GM23248 (cell line): ENCODE data around the gene GARRE1. TPM values are rescaled to one million over a fixed set of nuclear protein-coding genes. Genes with fewer than 3 reads are reported as not detected.

Source experiments
- DNase-seq: peaks from one replicate; pipeline ENCODE4 v3.0.0-alpha.2; 2015
- H2AFZ ChIP-seq: fragments of 200-600 bp; sonication (generic); 2 replicates; pipeline ENCODE4 v1.6.1; 2016; ENCODE audit warnings: antibody characterized with exemption
- H3F3A ChIP-seq: fragments of 200-600 bp; sonication (generic); 2 replicates; pipeline ENCODE4 v1.6.1; 2016; ENCODE audit warnings: mild to moderate bottlenecking, antibody characterized with exemption, mixed run types; ENCODE audit not compliant: insufficient read depth
- H3K27ac ChIP-seq: fragments of 200-600 bp; sonication (generic); 2 replicates; pipeline ENCODE4 v1.5.1; 2016; ENCODE audit warnings: mild to moderate bottlenecking
- H3K27me3 ChIP-seq: fragments of 200-600 bp; sonication (generic); replicated peaks from 2 replicates; pipeline ENCODE4 v1.6.1; 2016; ENCODE audit warnings: mild to moderate bottlenecking; ENCODE audit not compliant: insufficient read depth
- H3K36me3 ChIP-seq: fragments of 200-600 bp; sonication (generic); 2 replicates; pipeline ENCODE4 v1.6.1; 2016; ENCODE audit warnings: low read depth, mild to moderate bottlenecking
- H3K4me1 ChIP-seq: fragments of 200-600 bp; sonication (generic); 2 replicates; pipeline ENCODE4 v1.6.1; 2016; ENCODE audit warnings: mild to moderate bottlenecking; ENCODE audit not compliant: insufficient read depth
- H3K4me2 ChIP-seq: fragments of 200-600 bp; sonication (generic); one replicate; pipeline ENCODE4 v1.6.1; 2016; ENCODE audit warnings: mild to moderate bottlenecking; ENCODE audit not compliant: unreplicated experiment
- H3K4me3 ChIP-seq: fragments of 200-600 bp; sonication (generic); 2 replicates; pipeline ENCODE4 v1.5.1; 2016; ENCODE audit warnings: mild to moderate bottlenecking
- H3K79me2 ChIP-seq: fragments of 200-600 bp; sonication (generic); 2 replicates; pipeline ENCODE4 v1.6.1; 2016; ENCODE audit warnings: mild to moderate bottlenecking; ENCODE audit not compliant: insufficient read depth
- H3K9ac ChIP-seq: fragments of 200-600 bp; sonication (generic); 2 replicates; pipeline ENCODE4 v1.6.1; 2016; ENCODE audit warnings: mild to moderate bottlenecking
- H3K9me2 ChIP-seq: fragments of 200-600 bp; sonication (generic); 2 replicates; pipeline ENCODE4 v1.6.1; 2016; ENCODE audit warnings: mixed run types, mild to moderate bottlenecking, moderate library complexity; ENCODE audit not compliant: insufficient read depth
- H3K9me3 ChIP-seq: fragments of 200-600 bp; sonication (generic); one replicate; pipeline ENCODE4 v1.6.1; 2017; ENCODE audit warnings: low read depth
- H4K20me1 ChIP-seq: fragments of 200-600 bp; sonication (generic); 2 replicates; pipeline ENCODE4 v1.6.0; 2016; ENCODE audit not compliant: insufficient read depth
- EZH2 ChIP-seq: fragments of 200-600 bp; sonication (generic); IDR thresholded peaks from 2 replicates; pipeline ENCODE4 v1.6.1; 2018; ENCODE audit warnings: antibody characterized with exemption, mild to moderate bottlenecking; ENCODE audit not compliant: insufficient read depth, poor library complexity, severe bottlenecking
- EZH2phosphoT487 ChIP-seq: fragments of 200-600 bp; sonication (generic); IDR thresholded peaks from 2 replicates; pipeline ENCODE4 v1.6.1; 2018; ENCODE audit warnings: antibody characterized with exemption, moderate library complexity, mild to moderate bottlenecking, low read depth; ENCODE audit not compliant: insufficient read depth
- WGBS, 2 experiments: methylation state at CpG; one replicate each; pipeline ENCODE4 v1.1.6; 2015 to 2017; ENCODE audit warnings: low lambda C conversion rate in 2 of 2, low coverage in 1 of 2; ENCODE audit errors: missing lambda C conversion rate in 2 of 2; 5-methylcytosine and 5-hydroxymethylcytosine counted together
- in situ Hi-C: fragments of 300-500 bp; cut with MboI; formaldehyde crosslinking; loops from 2 replicates; pipeline ENCODE4 v1.15.0; 2020
- polyA plus RNA-seq: library from polyadenylated mRNA; unstranded; fragments of >200 nt; fragmentation: Nextera tagmentation; extraction: Ambion mirVana; gene quantifications from 2 replicates; pipeline ENCODE4 v1.2.1, GENCODE V29; 2016
- total RNA-seq: library from RNA; depleted of rRNA; stranded (reverse); fragments of >200 nt; shearing (Covaris generic); gene quantifications from 2 replicates; pipeline ENCODE4 v1.2.3, GENCODE V29; 2014

Gene GARRE1
- total and polyA plus RNA-seq, 2 experiments from 2014 or later = 12.1 to 19.0 TPM

- Histone ChIP-seq H3K9me2 (no peaks in the 10 kb centered on the region), H3K4me1 (no peaks in the 10 kb centered on the region), H3K27me3 (no peaks in the 10 kb centered on the region), H3K79me2 (peaks cover 71% of the 10 kb centered on the region), H3F3A (0 out of 2 replicates have a peak, but pooled peaks cover 5% of the 10 kb centered on the region), H3K27ac (no peak overlapping the region), H3K4me3 (no peak overlapping the region), H3K9ac (no peak overlapping the region), H4K20me1 (no peaks in the 10 kb centered on the region), H3K9me3 (no peaks in the 10 kb centered on the region), H3K4me2 (no peak overlapping the region), H3K36me3 (peaks cover 3% of the 10 kb centered on the region; the same call in 1 of the 2 replicates), H2AFZ (no peak overlapping the region)
- DNase-seq = no peak
- WGBS, 2 experiments = 68 to 76% methylated on average over 2 of the region's 2 CpGs
- TF ChIP-seq EZH2phosphoT487 (no peak), EZH2 (no peak)
- in situ Hi-C loops = no loop called here
Observed at GRCh38 chr19:34284505-34284904, 30.2 kb downstream of the GARRE1 start.

GRCh38 chr19:34287662-34288140, 33.3 kb downstream of the GARRE1 start:
- Histone ChIP-seq H3K4me2 (no peak overlapping the region), H3K27me3 (no peaks in the 10 kb centered on the region), H3K9ac (no peak overlapping the region), H3K36me3 (peaks cover 3% of the 10 kb centered on the region; the same call in 1 of the 2 replicates), H3K4me1 (no peaks in the 10 kb centered on the region), H3K9me2 (no peaks in the 10 kb centered on the region), H3K9me3 (no peaks in the 10 kb centered on the region), H2AFZ (no peak overlapping the region), H3K27ac (no peak overlapping the region), H3F3A (0 out of 2 replicates have a peak, but pooled peaks cover 5% of the 10 kb centered on the region), H4K20me1 (no peaks in the 10 kb centered on the region), H3K79me2 (peaks cover 47% of the 10 kb centered on the region), H3K4me3 (no peak overlapping the region)
- in situ Hi-C loops = no loop called here
- 92 to 97% methylated on average over 3 of the region's 3 CpGs for WGBS, 2 experiments
- TF ChIP-seq EZH2phosphoT487 = no peak
- DNase-seq = no peak

GRCh38 chr19:34288381-34288780, 34.0 kb downstream of the GARRE1 start:
- Histone ChIP-seq H3K9me3 (no peaks in the 10 kb centered on the region), H3K4me1 (no peaks in the 10 kb centered on the region), H3K27ac (no peak overlapping the region), H2AFZ (no peak overlapping the region), H3K4me3 (no peak overlapping the region), H3K9me2 (no peaks in the 10 kb centered on the region), H4K20me1 (no peaks in the 10 kb centered on the region), H3F3A (0 out of 2 replicates have a peak, but pooled peaks cover 8% of the 10 kb centered on the region), H3K79me2 (peaks cover 40% of the 10 kb centered on the region), H3K4me2 (no peak overlapping the region), H3K27me3 (no peaks in the 10 kb centered on the region), H3K36me3 (peaks cover 3% of the 10 kb centered on the region; the same call in 1 of the 2 replicates), H3K9ac (no peak overlapping the region)
- DNase-seq = no peak
- WGBS, 2 experiments = 94% methylated on average over 4 of the region's 4 CpGs
- TF ChIP-seq EZH2 = no peak
- no peak for TF ChIP-seq EZH2phosphoT487
- in situ Hi-C loops = no loop called here

GRCh38 chr19:34291235-34291634, 36.9 kb downstream of the GARRE1 start:
- WGBS, 2 experiments = 97 to 98% methylated on average over 2 of the region's 2 CpGs
- Histone ChIP-seq H3K27ac (no peak overlapping the region), H2AFZ (no peak overlapping the region), H3K36me3 (no peaks in the 10 kb centered on the region), H3K9ac (no peak overlapping the region), H3K79me2 (peaks cover 35% of the 10 kb centered on the region), H3K9me3 (no peaks in the 10 kb centered on the region), H3K4me2 (no peak overlapping the region), H3K4me3 (no peak overlapping the region), H3K27me3 (no peaks in the 10 kb centered on the region), H3K9me2 (no peaks in the 10 kb centered on the region), H4K20me1 (no peaks in the 10 kb centered on the region), H3K4me1 (no peaks in the 10 kb centered on the region), H3F3A (0 out of 2 replicates have a peak, but pooled peaks cover 6% of the 10 kb centered on the region)
- no peak for DNase-seq
- in situ Hi-C loops = no loop called here
- TF ChIP-seq EZH2 (no peak), EZH2phosphoT487 (no peak)

- no peak overlapping the region for H3K4me2 ChIP-seq
- H3F3A ChIP-seq = peaks cover 6% of the 10 kb centered on the region; the same call in 1 of the 2 replicates
- no peak overlapping the region for H3K27ac ChIP-seq
- no peak overlapping the region for H2AFZ ChIP-seq
- H3K79me2 ChIP-seq = peaks cover 23% of the 10 kb centered on the region
- no peaks in the 10 kb centered on the region for H3K27me3 ChIP-seq
- no peak overlapping the region for H3K4me3 ChIP-seq
- no peaks in the 10 kb centered on the region for H3K9me2 ChIP-seq
- no peaks in the 10 kb centered on the region for H4K20me1 ChIP-seq
- TF ChIP-seq EZH2 = no peak
- no peak for TF ChIP-seq EZH2phosphoT487
- H3K9me3 ChIP-seq = no peaks in the 10 kb centered on the region
- no peak for DNase-seq
- in situ Hi-C loops = no loop called here
- H3K36me3 ChIP-seq = peaks cover 4% of the 10 kb centered on the region; the same call in 1 of the 2 replicates
- no peaks in the 10 kb centered on the region for H3K4me1 ChIP-seq
- no peak overlapping the region for H3K9ac ChIP-seq
Observed at GRCh38 chr19:34295103-34295502, 40.7 kb downstream of the GARRE1 start.
